SIG-M5 treated with dmso at 0.1 percent for 504 hours (cell line): Measurements from ENCODE around the gene PTPN14.

Experiments used
- DNase-seq: peaks from one replicate; lab custom pipeline; 2025; ENCODE audit not compliant: unreplicated experiment; lab: John Stamatoyannopoulos, UW

The PTPN14 gene

DNA sequence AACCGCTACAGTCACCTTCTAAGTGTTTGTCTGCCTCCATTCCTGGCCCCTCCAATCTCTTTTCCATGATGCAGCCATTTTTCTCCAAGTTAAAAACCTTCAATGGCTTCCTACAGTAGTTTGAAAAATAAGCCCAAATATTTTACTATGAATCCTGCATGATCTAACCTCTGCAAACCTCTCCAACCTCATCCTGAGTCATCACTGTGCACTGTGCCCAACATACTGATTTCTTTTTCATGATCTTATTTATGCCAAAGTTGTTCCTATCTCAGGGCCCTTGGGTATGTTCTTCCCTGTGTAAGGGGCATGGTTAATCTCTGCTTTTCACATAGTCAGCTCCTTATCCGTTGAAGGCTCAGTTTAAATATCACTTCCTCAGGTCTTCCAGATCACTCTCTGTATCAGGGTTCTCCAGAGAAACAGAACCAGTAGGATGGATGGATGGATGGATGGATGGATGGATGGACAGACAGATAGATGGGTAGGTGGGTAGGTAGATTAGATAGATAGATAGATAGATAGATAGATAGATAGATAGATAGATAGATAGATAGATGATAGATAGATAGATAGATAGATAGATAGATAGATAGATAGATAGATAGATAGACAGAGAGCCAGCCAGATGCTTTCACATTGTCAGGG is 18.1 kb upstream of the PTPN14 start:
- DNase-seq: no peak

DNA sequence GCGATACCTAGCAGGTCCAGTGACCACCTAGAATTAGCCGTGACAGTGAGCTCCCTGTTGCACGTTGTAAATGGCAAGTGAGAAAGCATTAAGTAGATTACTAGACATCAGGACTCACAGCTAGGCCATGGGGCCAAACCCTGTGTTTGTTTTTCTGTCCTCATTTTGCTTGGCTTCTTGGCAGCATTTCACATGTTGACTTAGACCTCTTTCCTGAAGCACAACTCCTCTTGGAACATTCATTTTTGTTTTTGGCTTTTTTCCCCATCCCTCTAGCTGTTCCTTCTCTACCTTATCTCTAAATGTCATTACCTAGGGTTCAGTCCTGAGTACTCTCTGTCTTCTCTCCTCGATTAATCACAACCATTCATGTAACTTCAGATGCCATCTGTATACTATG is 16.9 kb upstream of the PTPN14 start:
- no peak for DNase-seq

DNA sequence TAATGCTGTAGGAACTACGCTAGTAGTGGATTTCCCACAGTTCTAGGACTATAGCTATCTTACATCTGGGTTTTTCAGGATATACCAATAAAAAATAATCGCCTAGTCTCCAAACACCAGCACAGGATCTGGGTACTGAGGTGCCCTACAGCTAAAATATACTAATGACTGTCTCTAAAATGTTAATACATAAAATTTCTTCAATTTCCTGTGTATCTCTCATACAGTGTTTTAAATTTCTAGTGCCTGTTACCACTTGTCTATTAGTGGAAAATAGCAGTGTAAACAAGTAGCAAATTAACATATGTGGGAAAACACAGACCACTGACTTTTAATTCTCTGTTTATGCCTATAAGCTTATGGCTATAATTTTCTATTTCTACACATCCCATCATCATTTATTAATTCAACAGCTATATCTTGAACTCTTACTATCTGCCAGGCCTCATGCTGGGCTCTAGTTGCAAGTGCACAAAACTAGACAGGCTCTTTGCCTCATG is 16.1 kb upstream of the PTPN14 start:
- no peak for DNase-seq

DNA sequence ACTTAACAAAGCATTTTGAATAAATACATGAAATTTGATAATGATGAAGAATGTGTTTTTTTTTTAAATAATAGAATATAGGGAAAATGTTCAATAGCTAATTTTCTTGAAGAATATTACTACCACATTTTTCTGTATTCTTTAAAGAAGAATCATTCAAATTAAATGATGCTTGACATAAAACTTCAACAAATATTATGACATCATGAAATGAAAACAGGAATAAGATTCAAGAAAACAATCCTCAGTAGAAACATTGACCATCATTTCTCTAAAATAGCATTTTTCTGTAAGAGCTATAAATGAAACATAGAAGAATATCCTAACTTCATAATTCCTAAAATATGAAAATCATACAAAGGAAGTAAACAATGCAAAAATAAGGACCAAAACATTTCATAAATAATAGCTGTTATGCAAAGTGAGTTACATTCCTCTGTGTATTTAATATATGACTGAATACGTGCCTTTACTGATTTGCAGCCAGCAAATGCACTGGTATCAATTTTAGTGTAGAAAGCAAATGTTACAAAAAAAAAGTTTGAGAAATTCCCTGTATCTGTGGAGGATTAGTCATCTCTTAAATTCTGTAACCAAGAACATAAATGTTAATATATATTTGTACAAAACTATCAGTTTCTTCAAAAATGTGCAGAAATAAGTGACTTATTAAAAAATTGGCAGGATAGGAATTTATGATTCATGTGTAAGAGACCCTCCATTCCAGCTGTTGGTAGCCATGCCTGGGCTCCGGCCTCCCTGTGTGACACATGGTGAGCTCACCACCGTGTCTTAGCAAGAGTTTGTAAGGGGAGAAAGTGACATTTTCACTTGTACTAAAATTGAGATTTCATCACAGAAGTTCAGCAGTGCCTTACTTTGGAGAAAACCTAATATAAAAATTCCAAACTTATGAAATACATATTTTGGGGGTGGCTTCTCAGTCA is 15.0 kb upstream of the PTPN14 start:
- no peak for DNase-seq

DNA sequence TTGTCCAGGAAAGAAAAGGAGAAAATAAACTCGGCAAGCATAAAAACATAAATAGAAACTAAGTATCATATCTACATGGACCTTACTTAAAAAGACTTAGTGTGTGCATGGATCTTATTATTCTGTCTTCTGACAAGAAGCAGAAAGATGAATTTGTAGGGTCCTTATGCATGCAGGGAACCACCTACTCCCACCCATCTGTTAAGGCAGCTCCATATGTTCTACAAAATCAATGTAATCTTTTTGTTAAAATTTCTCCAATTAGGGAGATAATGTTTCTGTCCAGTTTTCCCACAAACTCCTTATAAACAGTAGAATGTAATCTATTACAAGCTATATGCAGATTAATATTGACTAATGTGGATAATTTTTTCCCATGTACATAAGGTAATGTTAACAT is 13.9 kb upstream of the PTPN14 start:
- DNase-seq: no peak

DNA sequence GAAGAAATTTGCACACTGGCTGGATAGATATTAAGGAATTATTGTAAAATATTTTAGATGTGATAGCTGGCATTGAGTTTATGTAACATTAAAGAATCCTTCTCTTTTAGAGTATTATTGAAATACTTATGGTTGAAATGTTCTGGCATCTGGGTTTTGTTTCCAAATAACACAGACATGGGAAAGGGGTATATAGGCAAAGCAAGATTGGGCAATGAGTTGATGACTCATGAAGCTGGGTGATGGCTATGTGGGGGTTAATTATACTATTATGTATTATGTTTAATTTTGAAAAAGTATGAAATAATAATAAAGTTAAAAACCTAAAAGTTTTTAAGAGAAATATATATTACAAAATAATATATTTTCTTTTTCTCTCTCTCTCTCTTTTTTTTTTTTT is 12.5 kb upstream of the PTPN14 start:
- DNase-seq: peak; percentile 43

DNA sequence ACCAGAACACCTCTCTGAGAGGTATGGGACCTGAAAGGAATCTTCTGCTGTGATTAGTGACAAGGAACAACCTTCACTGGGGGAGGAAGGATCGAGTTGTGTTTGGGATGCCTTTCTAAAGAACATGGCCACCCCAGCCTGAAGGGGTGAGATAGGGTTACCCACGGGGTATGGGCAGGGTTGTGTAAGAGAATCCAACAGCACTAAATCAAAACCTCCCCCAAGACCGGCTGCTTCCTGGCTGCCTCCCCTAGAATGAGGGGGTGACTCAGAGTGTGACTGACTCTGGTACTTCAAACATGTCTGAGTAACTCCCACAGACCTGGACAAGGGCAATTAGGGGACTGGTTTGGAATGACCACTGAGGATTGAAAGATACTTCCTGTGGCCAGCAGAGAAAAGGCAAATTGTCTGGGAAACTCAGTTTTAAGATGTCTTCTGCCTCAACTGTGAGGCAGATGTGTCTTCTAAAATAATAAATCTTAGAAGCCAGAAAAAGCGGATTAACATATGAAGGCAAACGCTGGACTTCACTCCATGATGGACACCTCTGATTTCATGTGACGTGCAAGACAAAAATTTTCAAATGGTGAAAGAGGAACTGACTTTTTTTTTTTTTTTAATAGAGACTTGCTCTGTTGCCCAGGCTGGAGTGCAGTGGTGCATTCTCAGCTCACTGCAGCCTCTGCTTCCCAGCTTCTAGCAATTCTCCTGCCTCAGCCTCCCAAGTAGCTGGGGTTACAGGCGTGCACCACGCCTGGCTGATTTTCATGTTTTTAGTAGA is 6.7 kb upstream of the PTPN14 start:
- DNase-seq: peak; percentile 27

DNA sequence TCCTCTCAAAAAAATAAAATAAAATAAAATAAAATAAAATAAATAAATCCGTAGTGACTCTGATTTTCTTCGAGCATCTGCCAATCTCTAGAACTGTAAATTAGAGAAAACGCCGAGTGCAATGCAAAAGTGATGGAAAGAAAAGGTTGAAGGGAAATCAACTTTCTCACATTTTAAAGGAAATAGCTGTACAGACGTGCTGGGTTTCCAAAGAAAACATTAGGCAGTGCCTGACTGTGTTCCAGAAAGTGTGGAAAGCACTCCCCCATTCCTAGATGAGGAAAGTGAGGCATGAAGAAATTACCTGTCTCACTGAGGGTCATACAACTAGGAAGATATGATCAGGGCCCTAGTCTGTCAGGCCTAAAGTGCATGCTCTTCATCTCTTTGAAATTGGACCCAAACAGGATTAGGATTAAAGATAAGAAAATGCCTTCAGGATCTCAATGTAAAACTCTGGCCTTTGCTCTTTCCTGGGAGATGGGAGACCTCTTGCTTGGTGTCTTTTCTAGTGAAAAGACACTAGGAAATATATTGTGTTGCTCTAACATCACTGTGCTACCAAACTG is 1.8 kb upstream of the PTPN14 start:
- no peak for DNase-seq

DNA sequence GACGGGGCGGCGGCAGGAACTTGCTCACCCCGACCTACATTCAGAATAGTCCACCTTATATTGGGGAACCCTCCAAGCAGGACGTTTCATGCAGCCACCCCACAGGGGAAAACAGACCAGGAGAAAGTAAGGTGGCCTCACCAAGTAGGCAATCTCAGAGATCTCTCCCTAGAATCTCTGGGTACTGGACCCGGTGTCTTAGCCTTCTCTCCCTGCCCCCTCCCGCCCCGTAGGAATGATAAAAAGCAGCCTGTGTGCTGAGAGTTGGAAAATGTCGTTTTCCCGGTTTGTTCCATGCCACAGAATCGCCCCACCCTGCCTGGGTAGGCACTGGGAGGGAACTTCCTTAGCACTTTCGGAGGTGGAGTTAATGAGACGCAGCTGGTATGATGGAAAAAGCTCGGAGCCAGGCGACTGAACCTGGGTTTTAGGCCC is 789 bp upstream of the PTPN14 start:
- peak; percentile 2 for DNase-seq

DNA sequence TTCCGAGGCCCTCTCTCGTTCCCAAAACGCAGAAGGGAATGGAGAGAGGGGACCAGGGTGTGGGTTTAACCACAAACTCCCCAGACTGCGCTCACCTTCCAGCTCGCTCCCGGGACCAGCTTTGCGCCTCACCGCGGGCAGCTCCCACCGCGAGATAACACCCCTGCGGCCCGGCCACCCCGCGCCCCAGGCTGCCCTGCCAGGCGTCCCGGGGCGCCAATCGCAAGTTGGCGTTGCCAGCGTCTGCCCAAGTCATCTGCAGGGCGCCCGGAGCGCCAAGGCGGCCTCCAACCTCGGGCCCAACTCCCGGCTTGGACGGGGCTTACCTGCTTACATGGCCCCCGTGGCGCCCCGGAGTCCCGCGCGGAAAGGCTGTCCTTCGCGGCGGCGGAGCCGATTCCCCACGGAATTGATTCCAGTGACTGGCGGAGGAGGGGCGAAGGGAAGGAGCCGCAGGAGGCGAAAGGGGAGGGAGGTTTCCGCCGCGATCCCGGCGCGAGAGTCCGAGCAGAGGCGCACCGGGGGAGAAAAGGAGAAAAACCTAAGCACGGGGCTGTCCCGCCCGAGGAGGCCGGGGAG is 456 bp downstream of the PTPN14 start:
- no peak for DNase-seq

DNA sequence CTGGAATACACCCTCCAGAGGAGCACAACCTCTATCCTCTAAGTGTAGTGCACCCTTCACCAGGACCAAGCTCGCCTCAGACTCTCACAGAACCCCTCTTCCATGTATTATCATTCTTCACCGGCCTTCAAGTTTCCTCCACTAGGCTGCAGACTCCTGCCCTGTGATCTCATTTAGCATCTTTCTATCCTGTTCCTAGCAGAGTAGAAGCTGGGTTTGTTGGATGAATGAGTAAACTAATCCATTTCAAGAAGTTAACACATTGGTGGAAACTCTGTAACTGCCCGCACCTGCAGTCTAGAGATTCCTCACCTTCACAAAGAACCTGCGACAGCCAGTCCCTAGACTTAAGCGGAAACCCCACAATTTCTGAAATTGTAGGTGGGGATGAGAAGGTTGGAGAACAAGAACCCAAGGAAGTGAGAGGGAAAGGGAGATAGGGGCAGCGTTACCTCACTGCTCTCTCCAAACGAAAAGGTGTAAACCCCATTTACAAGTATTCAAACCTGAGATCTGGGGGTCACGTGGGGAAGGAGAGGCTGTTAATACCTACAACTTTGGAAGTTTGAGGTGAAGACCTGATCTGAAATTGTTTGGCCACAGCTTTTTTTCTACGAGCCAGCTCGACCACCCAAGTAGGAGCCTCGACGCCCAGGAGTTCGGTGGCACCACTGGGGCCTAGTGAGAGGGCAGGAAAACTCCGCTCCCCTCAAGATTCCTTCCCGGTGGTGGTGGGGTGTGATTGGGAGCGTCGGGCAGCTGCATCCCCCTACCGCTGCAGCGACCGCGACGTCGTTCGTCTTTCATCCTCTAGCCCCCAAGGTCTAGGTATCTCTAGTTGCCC is 1.2 kb downstream of the PTPN14 start:
- DNase-seq: peak; percentile 13

DNA sequence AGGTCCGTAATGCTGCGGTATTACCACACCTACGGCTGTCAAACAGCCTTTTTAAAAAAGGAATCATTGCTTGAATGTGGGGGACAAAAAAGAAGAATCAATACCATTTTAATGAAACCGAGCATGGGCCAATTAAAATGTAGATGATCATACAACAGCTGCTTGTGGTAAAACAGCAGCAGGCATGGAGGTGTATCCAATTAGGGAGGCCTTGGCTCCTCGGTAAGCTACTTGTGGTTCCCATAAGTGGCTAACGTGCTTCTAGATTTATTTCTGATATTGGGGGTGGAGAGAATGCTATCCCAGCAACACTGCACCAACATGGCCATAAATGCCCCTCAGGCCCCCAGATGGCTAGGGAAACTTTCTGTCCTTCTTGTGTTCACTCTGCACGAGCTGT is 1.8 kb downstream of the PTPN14 start:
- no peak for DNase-seq

DNA sequence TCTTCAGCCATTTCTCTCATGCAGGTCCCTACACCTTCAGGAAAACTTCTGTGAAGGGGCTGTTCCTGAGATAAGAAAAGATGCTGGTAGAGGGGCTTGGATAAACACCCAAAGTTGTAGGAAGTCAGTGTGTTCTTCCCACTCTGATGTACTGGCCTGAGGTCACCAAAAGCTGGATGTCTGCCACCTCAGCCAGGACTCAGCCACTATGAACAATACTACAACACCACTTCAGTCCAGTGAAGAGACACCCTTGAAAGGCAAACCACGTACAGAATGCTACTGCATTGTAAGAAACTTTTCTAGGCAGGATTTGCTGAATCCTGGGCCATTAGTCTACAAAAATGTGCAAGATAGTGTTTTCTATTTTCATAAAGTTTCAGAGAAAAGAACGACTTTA is 2.4 kb downstream of the PTPN14 start:
- no peak for DNase-seq

DNA sequence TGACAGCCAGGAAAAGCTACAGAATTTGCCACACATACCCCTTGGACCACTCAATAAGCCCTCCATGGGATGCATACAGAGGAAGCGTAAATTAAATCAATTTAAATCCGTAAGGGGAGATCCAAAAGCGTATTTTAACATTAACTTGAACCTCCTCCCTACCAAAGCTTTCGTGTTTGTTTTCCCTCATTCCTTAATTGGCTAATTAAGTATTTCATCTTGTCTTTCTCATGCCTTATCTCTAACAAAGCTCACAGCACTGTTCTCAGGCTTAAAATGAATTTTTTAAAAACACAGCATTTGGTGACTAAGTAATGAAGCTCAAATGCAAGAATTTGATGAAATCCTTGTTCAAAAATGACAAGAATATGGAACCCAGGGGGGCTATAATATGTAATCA is 3.1 kb downstream of the PTPN14 start:
- DNase-seq: no peak

DNA sequence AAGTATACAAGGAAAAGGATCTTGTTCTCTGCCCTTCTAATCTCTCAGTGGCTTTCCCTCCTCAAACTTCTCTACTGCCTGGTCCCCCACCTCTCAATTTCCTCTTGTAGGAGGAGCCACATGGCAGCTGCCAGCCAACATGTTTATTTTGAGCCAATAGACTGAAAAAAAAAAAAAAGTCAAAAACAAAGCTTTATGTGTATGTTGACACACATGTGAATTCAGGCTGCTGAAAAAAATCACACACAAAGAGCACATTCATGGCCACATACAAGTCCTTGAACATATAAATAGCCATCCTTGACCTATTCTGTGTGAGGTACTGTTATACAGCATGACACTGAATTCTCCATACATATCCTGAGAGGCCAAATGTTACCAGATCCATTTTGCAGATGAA is 3.7 kb downstream of the PTPN14 start:
- DNase-seq: no peak

DNA sequence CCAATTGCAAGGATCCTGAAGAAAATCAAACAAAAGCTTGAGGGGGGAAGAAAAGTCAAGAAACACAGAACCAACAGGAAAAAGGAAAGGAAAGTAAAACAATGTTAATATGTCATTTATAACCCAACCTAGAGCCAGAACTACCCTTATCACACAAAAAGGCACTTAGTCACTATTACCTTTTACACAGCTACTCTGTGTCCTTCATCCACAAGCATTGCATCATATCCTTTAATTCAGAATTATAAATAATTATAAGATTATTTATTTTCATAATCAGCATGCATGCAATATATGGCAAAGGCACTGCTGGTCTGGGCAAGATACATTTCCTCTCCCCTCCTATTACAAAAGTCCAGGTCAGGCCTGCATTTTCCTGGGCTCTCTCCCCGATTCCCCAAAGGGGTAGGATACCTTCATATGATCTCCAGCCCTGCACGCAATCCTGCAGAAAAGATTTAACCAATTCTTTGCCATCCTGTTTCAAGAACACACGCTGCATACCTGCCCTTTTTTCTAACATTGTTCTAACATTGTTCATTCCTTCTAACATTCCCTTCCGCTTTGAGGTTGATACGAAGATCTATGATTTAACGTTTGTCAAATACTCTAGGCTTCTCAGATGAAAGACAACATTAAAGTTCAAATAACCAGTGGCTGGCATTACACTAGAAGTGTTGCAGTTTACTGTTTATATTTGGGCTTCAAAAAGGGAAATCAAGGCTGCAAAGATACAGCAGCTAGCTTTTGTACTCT is 4.3 kb downstream of the PTPN14 start:
- no peak for DNase-seq

DNA sequence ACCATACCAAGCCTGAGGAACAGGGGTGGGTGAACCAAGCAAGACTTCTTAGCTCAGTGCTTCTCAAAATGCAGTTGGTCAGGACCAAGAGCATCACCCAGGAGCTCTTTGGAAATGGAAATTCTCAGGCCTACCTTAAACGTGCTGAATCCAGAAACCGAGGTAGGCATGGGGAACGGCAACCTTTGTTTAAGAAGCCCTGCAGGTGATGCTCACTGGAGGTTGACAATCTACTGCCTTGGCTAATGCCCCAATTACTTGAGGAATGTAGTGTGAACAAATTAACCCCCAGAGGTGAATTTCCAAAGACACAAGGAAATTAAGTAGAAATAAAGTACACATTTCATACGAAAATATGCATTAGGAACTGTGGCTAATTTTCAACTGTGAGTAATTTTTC is 5.3 kb downstream of the PTPN14 start:
- DNase-seq: no peak

DNA sequence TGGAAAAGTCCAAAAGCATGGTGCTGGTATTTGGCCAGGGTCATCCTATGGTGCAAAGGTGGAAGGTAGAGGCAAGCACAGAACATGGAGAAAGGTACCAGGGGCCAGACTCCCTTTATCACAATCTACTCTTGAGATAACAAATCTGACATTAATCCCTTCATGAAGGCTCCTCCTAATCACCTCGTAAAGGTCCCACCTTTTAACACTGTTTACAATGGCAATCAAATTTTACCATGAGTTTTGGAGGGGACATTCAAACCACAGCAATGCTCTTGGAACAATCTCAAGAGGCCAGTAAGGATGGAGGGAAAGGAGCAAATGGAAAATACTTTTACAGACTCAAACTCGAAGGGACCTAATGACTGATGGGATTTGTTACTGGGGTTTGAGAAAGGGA is 6.1 kb downstream of the PTPN14 start:
- DNase-seq: no peak

DNA sequence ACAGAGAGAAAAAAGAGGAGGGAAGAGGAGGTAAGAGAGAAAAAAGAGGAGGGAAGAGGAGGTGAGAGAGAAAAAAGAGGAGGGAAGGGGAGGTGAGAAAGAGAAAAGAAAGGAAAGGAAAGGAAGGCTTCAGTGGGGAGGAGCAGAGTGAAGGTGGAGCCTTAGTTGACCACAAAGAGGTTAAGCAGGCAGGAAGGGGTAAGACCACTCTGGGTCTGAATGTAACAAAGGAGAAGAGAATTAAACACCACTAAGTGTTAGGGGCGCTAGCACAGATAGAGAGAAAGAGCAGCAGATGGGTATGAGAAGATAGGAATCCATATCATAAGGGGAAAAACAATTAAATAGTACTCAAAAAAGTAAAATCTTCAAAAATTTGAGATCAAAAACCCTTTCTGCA is 6.6 kb downstream of the PTPN14 start:
- no peak for DNase-seq
